Adrenal gland (tissue), 12 donors: ENCODE results near the gene GMDS. TPM values are rescaled to one million over a fixed set of nuclear protein-coding genes. Genes with fewer than 3 reads are reported as not detected.

Experiments used
- DNase-seq, 7 donors: peaks; one replicate each; pipeline ENCODE4 v3.0.0-alpha.2; 2019 to 2020
- H3K27ac ChIP-seq, 5 donors: fragments of 200-600 bp; sonication (generic) in 4 of 5; 1 replicate in 3 of 5; 2 replicates in 2 of 5; pipeline versions ENCODE4 v1.5.1 to v1.8.0; 2016 to 2020; ENCODE audit warnings: mild to moderate bottlenecking in 1 of 5
- H3K27me3 ChIP-seq: fragments of 200-600 bp; 2 replicates; pipeline ENCODE4 v1.8.0; 2021
- H3K36me3 ChIP-seq, 2 donors: fragments of 200-600 bp; replicated peaks in 1 of 2; 1 replicate in 1 of 2; 2 replicates in 1 of 2; pipeline versions ENCODE4 v1.5.1 to v1.8.0; 2018 to 2022
- H3K4me1 ChIP-seq, 2 donors: fragments of 200-600 bp; replicated peaks in 1 of 2; 1 replicate in 1 of 2; 2 replicates in 1 of 2; pipeline versions ENCODE4 v1.5.1 to v1.8.0; 2018 to 2021
- H3K4me3 ChIP-seq, 4 donors: fragments of 200-600 bp; sonication (generic) in 3 of 4; one replicate each; pipeline ENCODE4 v1.5.1; 2016 to 2018
- H3K9me3 ChIP-seq, 3 donors: fragments of 200-600 bp; sonication (generic) in 1 of 3; replicated peaks in 1 of 3; 1 replicate in 2 of 3; 2 replicates in 1 of 3; pipeline versions ENCODE4 v1.5.1 to v1.8.0; 2016 to 2021
- CTCF ChIP-seq, 6 experiments: fragments of 450-650 bp in 4 of 6; fragments of 200-600 bp in 2 of 6; sonication (generic) in 1 of 6; IDR thresholded peaks; 1 replicate in 5 of 6; 2 replicates in 1 of 6; pipeline versions ENCODE4 v1.5.1 to v1.8.0; 2016 to 2021; ENCODE audit warnings: antibody characterized with exemption in 6 of 6, mild to moderate bottlenecking in 2 of 6, moderate library complexity in 1 of 6
- POLR2A ChIP-seq, 2 donors: fragments of 450-650 bp; IDR thresholded peaks; one replicate each; pipeline ENCODE4 v1.6.1; 2017; ENCODE audit warnings: antibody characterized with exemption in 2 of 2, mild to moderate bottlenecking in 2 of 2, moderate library complexity in 1 of 2
- WGBS, 4 donors: extraction: QIAGEN DNeasy Blood & Tissue Kit in 2 of 4; methylation state at CpG; one replicate each; pipeline versions ENCODE4 v1.1.5 to v1.1.7; 2013 to 2017; 5-methylcytosine and 5-hydroxymethylcytosine counted together
- intact Hi-C, 2 donors: fragments of 100-400 bp; cut with DNase I; formaldehyde crosslinking; loops; one replicate each; pipeline versions ENCODE4 v1.14.1 to v1.15.0; 2022 to 2023
- polyA plus RNA-seq, 3 donors: library from polyadenylated mRNA; stranded (reverse); fragments of 200-250 nt in 2 of 3; fragments of 350-450 nt in 1 of 3; fragmentation: Illumina TruSeq in 1 of 3; extraction: RNeasy Lipid Tissue Mini Kit (QIAGEN cat#74804) in 1 of 3; gene quantifications; one replicate each; pipeline ENCODE4 v1.2.3, GENCODE V29; 2013 to 2014
- total RNA-seq, 9 donors: library from RNA; depleted of rRNA in 4 of 9; stranded (reverse); fragments of >200 nt in 4 of 9; fragments of 120-200 nt in 1 of 9; fragmentation: NEBNext Ultra II Directional in 1 of 9; extraction: Animal tissue kit (Norgen Biotek cat#: 25700) in 1 of 9; gene quantifications; one replicate each; pipeline versions ENCODE4 v1.1.0 to v1.2.4, GENCODE V29; 2013 to 2023
- donor health status: healthy with polysubstance abuse.
- donor health status: Bipolar disorder and iron deficiency.
- donor health status: DM: yes; HTN: yes; CAD: no.
- donor health status: DM: no; HTN: no; CAD: no.
- donor health status: DM: no; HTN: no; CAD: no.
- donor health status: DM: yes; HTN: yes; CAD: no.

Gene GMDS
- total and polyA plus RNA-seq, 12 donors: 8.5 to 39.2 (median 15.2) TPM

- intact Hi-C loops: no loop called here
- Histone ChIP-seq H3K36me3 (no peaks in the 10 kb centered on the region), H3K4me1 (no peaks in the 10 kb centered on the region), H3K9me3 (no peaks in the 10 kb centered on the region), H3K27me3 (no peaks in the 10 kb centered on the region), H3K4me3 (no peak overlapping the region), H3K27ac (no peak overlapping the region)
- TF ChIP-seq CTCF (IDR thresholded peaks at IDR 0.05) (no peak), POLR2A (IDR thresholded peaks at IDR 0.05) (no peak)
- WGBS, 4 donors: 94 to 96% (median 96%) methylated on average over 8 of the region's 8 CpGs
- no peak for DNase-seq
These were observed 446.5 kb downstream of the GMDS start for GRCh38 chr6:1798965-1799325.

GRCh38 chr6:1798303-1798964 is 447.0 kb downstream of the GMDS start:
- WGBS, 4 donors: 92 to 96% (median 94%) methylated on average over 9 of the region's 9 CpGs
- H3K4me1 ChIP-seq: no peaks in the 10 kb centered on the region
- H3K36me3 ChIP-seq: no peaks in the 10 kb centered on the region
- H3K27ac ChIP-seq: no peak overlapping the region
- H3K4me3 ChIP-seq: no peak overlapping the region
- no peak for DNase-seq
- TF ChIP-seq CTCF (IDR thresholded peaks at IDR 0.05) (no peak), POLR2A (IDR thresholded peaks at IDR 0.05) (no peak)
- H3K27me3 ChIP-seq: no peaks in the 10 kb centered on the region
- H3K9me3 ChIP-seq: no peaks in the 10 kb centered on the region
- intact Hi-C loops: no loop called here

- intact Hi-C loops: no loop called here
- WGBS, 4 donors: 65 to 79% (median 71%) methylated on average over 1 of the region's 1 CpG
- Histone ChIP-seq H3K27me3 (no peaks in the 10 kb centered on the region), H3K4me3 (no peak overlapping the region), H3K4me1 (no peaks in the 10 kb centered on the region), H3K9me3 (no peaks in the 10 kb centered on the region), H3K27ac (peak overlapping the region in 1 of 5 donors; percentile 53), H3K36me3 (no peaks in the 10 kb centered on the region)
- no peak for DNase-seq
- no peak for TF ChIP-seq CTCF (IDR thresholded peaks at IDR 0.05)
These were observed 447.6 kb downstream of the GMDS start for GRCh38 chr6:1797801-1798200.

GRCh38 chr6:1796706-1797529 is 448.5 kb downstream of the GMDS start:
- 87 to 94% (median 90%) methylated on average over 8 of the region's 8 CpGs for WGBS, 4 donors
- no peaks in the 10 kb centered on the region for H3K9me3 ChIP-seq
- TF ChIP-seq POLR2A (IDR thresholded peaks at IDR 0.05) (no peak), CTCF (IDR thresholded peaks at IDR 0.05) (no peak)
- no peaks in the 10 kb centered on the region for H3K4me1 ChIP-seq
- no peaks in the 10 kb centered on the region for H3K36me3 ChIP-seq
- no peak for DNase-seq
- no peaks in the 10 kb centered on the region for H3K27me3 ChIP-seq
- intact Hi-C loops: no loop called here
- no peak overlapping the region for H3K4me3 ChIP-seq
- H3K27ac ChIP-seq: peak overlapping the region in 1 of 5 donors; percentile 53
